H1 (cell line): ENCODE data around the gene C2orf76. TPM values are rescaled to one million over a fixed set of nuclear protein-coding genes. Genes with fewer than 3 reads are reported as not detected.

Experiments
- CTCF ChIA-PET: fragments of 300-600 bp; sonication (Branson Sonifier 250); formaldehyde crosslinking; loops from one replicate; lab custom pipeline; 2021; ENCODE audit not compliant: partially characterized antibody; lab: Charles Lee
- POLR2A ChIA-PET: fragments of 300-600 bp; sonication (Branson Sonifier 250); formaldehyde crosslinking; loops from one replicate; lab custom pipeline; 2021; ENCODE audit warnings: inconsistent platforms; ENCODE audit not compliant: partially characterized antibody; lab: Charles Lee
- DNase-seq, 2 experiments: peaks; one replicate each; pipeline versions ENCODE4 v3.0.0 to v3.0.0-alpha.2; 2010 to 2022; ENCODE audit warnings: low spot score in 2 of 2, low read depth in 1 of 2, mixed read lengths in 1 of 2
- FAIRE-seq: peaks from 2 replicates; lab custom pipeline; 2011; peaks lifted over from hg19 to GRCh38; lab: Jason Lieb, UNC
- H2AFZ ChIP-seq: 2 replicates; pipeline ENCODE4 v1.8.1; 2012; ENCODE audit warnings: low read length, inconsistent platforms
- H2AK5ac ChIP-seq: 2 replicates; pipeline ENCODE4 v1.6.1; 2013; ENCODE audit warnings: low read depth, low read length
- H2BK120ac ChIP-seq: replicated peaks from 2 replicates; pipeline ENCODE3; 2013; ENCODE audit warnings: low read depth, low read length, inconsistent platforms
- H2BK12ac ChIP-seq: 2 replicates; pipeline ENCODE4 v1.6.1; 2013; ENCODE audit warnings: low read depth, low read length
- H2BK15ac ChIP-seq: 2 replicates; pipeline ENCODE4 v1.6.1; 2013; ENCODE audit warnings: low read length
- H2BK20ac ChIP-seq: 2 replicates; pipeline ENCODE4 v1.6.1; 2013; ENCODE audit warnings: low read length
- H2BK5ac ChIP-seq: 2 replicates; pipeline ENCODE4 v1.6.1; 2013; ENCODE audit warnings: low read depth, low read length
- H3K14ac ChIP-seq: 2 replicates; pipeline ENCODE4 v1.6.1; 2013; ENCODE audit warnings: inconsistent platforms; ENCODE audit not compliant: insufficient read length
- H3K18ac ChIP-seq: 2 replicates; pipeline ENCODE4 v1.6.1; 2013; ENCODE audit warnings: low read length; ENCODE audit errors: extremely low read depth
- H3K23ac ChIP-seq: 2 replicates; pipeline ENCODE4 v1.6.1; 2013; ENCODE audit warnings: inconsistent platforms; ENCODE audit not compliant: insufficient read length
- H3K23me2 ChIP-seq: 2 replicates; pipeline ENCODE4 v1.6.1; 2013; ENCODE audit warnings: low read depth, low read length
- H3K27ac ChIP-seq: 2 replicates; pipeline ENCODE4 v1.6.1; 2011; ENCODE audit warnings: low read depth, low read length, inconsistent platforms
- H3K27me3 ChIP-seq, 4 experiments: replicated peaks in 1 of 4; 1 replicate in 1 of 4; 2 replicates in 3 of 4; pipeline versions ENCODE4 v1.6.1 to v1.8.1; 2011 to 2013; ENCODE audit warnings: low read length in 3 of 4, mild to moderate bottlenecking in 3 of 4, inconsistent platforms in 2 of 4, mixed read lengths in 2 of 4, moderate library complexity in 1 of 4; ENCODE audit not compliant: control insufficient read depth in 3 of 4, insufficient read depth in 3 of 4; ENCODE audit errors: extremely low read depth in 1 of 4
- H3K36me3 ChIP-seq, 4 experiments: 2 replicates each; pipeline versions ENCODE4 v1.6.1 to v1.8.1; 2011 to 2013; ENCODE audit warnings: mild to moderate bottlenecking in 4 of 4, low read length in 3 of 4, moderate library complexity in 2 of 4, control low read depth in 1 of 4, inconsistent platforms in 1 of 4; ENCODE audit not compliant: insufficient read depth in 4 of 4, control insufficient read depth in 2 of 4
- H3K4ac ChIP-seq: replicated peaks from 2 replicates; pipeline ENCODE3; 2013; ENCODE audit warnings: low read length, low read depth, mixed read lengths, inconsistent platforms; ENCODE audit not compliant: insufficient read length
- H3K4me1 ChIP-seq, 4 experiments: replicated peaks in 1 of 4; 1 replicate in 1 of 4; 2 replicates in 3 of 4; pipeline versions ENCODE4 v1.6.1 to v1.8.1; 2011 to 2013; ENCODE audit warnings: low read length in 3 of 4, inconsistent platforms in 2 of 4, mixed read lengths in 1 of 4; ENCODE audit not compliant: insufficient read depth in 4 of 4, control insufficient read depth in 3 of 4
- H3K4me2 ChIP-seq, 2 experiments: 2 replicates each; pipeline versions ENCODE4 v1.6.1 to v1.8.1; 2011 to 2013; ENCODE audit warnings: low read depth in 2 of 2, low read length in 2 of 2, control low read depth in 1 of 2, inconsistent platforms in 1 of 2, mild to moderate bottlenecking in 1 of 2; ENCODE audit not compliant: insufficient read depth in 1 of 2
- H3K4me3 ChIP-seq, 4 experiments: fragments of 200-600, 300-600 bp in 1 of 4; sonication (generic), shearing (Covaris generic), sonication (Bioruptor Twin) in 1 of 4; 2 replicates each; pipeline versions ENCODE4 v1.5.1 to v1.8.1; 2011 to 2016; ENCODE audit warnings: low read length in 4 of 4, low read depth in 3 of 4, control low read depth in 2 of 4, inconsistent platforms in 2 of 4, mild to moderate bottlenecking in 2 of 4, mixed read lengths in 1 of 4, moderate library complexity in 1 of 4; ENCODE audit not compliant: insufficient read depth in 2 of 4; ENCODE audit errors: extremely low read depth in 1 of 4
- H3K56ac ChIP-seq: replicated peaks from 2 replicates; pipeline ENCODE3; 2013; ENCODE audit warnings: low read depth, mild to moderate bottlenecking, mixed read lengths, low read length, inconsistent platforms; ENCODE audit not compliant: insufficient read length
- H3K79me1 ChIP-seq: 2 replicates; pipeline ENCODE4 v1.6.1; 2013; ENCODE audit warnings: low read depth, low read length, control low read depth
- H3K79me2 ChIP-seq, 2 experiments: 2 replicates each; pipeline versions ENCODE4 v1.6.1 to v1.8.1; 2012 to 2013; ENCODE audit warnings: low read length in 2 of 2, mild to moderate bottlenecking in 2 of 2, inconsistent platforms in 1 of 2; ENCODE audit not compliant: insufficient read depth in 2 of 2, control insufficient read depth in 1 of 2
- H3K9ac ChIP-seq, 4 experiments: replicated peaks in 1 of 4; 1 replicate in 1 of 4; 2 replicates in 3 of 4; pipeline versions ENCODE4 v1.6.1 to v1.8.1; 2011 to 2013; ENCODE audit warnings: low read depth in 3 of 4, low read length in 3 of 4, control low read depth in 2 of 4, mild to moderate bottlenecking in 2 of 4, moderate library complexity in 2 of 4, inconsistent platforms in 1 of 4; ENCODE audit errors: extremely low read depth in 1 of 4
- H3K9me3 ChIP-seq, 2 experiments: 2 replicates each; pipeline versions ENCODE4 v1.6.1 to v1.8.1; 2012 to 2013; ENCODE audit warnings: mild to moderate bottlenecking in 2 of 2, moderate library complexity in 2 of 2, control low read depth in 1 of 2, inconsistent platforms in 1 of 2, low read depth in 1 of 2, low read length in 1 of 2, mixed read lengths in 1 of 2; ENCODE audit not compliant: insufficient read depth in 2 of 2
- H4K20me1 ChIP-seq, 2 experiments: replicated peaks in 1 of 2; 2 replicates each; pipeline versions ENCODE3 to v1.8.1; 2011 to 2013; ENCODE audit warnings: inconsistent platforms in 2 of 2, low read length in 2 of 2, mild to moderate bottlenecking in 1 of 2; ENCODE audit not compliant: insufficient read depth in 2 of 2, control insufficient read depth in 1 of 2
- H4K5ac ChIP-seq: 2 replicates; pipeline ENCODE4 v1.6.1; 2013; ENCODE audit warnings: low read length, low read depth, mixed read lengths, inconsistent platforms; ENCODE audit not compliant: insufficient read length
- H4K8ac ChIP-seq: 2 replicates; pipeline ENCODE4 v1.8.0; 2013; ENCODE audit warnings: mild to moderate bottlenecking, moderate library complexity, low read length, inconsistent platforms; ENCODE audit not compliant: insufficient read depth; ENCODE audit errors: extremely low read depth
- H4K91ac ChIP-seq: replicated peaks from 2 replicates; pipeline ENCODE3; 2013; ENCODE audit warnings: low read length, mixed read lengths, inconsistent platforms; ENCODE audit not compliant: insufficient read length
- WGBS, 2 experiments: shearing (Covaris generic) in 1 of 2; methylation state at CpG; one replicate each; pipeline versions ENCODE4 v1.1.6 to v1.1.7; 2013 to 2015; ENCODE audit warnings: low lambda C conversion rate in 2 of 2, mixed read lengths in 2 of 2, inconsistent platforms in 1 of 2, low coverage in 1 of 2, missing lambda C conversion rate in 1 of 2; ENCODE audit not compliant: insufficient replicate concordance in 2 of 2, insufficient coverage in 1 of 2, insufficient read length in 1 of 2; ENCODE audit errors: extremely low coverage in 1 of 2, missing lambda C conversion rate in 1 of 2; 5-methylcytosine and 5-hydroxymethylcytosine counted together
- polyA plus RNA-seq, 7 experiments: library from polyadenylated mRNA; depleted of rRNA in 3 of 7; stranded (reverse) in 5 of 7; unstranded in 2 of 7; fragments of >200 nt in 5 of 7; fragments of 200-250 nt in 2 of 7; gene quantifications; 1 replicate in 5 of 7; 2 replicates in 1 of 7; 4 replicates in 1 of 7; pipeline versions ENCODE4 v1.2.1 to v1.2.3, GENCODE V29; 2011 to 2013; ENCODE audit warnings: missing spikeins in 2 of 7, mixed read lengths in 2 of 7
- total RNA-seq: library from RNA; stranded (reverse); fragmentation: NEBNext Ultra II Directional; extraction: Animal tissue kit (Norgen Biotek cat#: 25700); gene quantifications from 2 replicates; pipeline ENCODE4 v1.2.1, GENCODE V29; 2021

C2orf76 gene
- total and polyA plus RNA-seq, 2 of the 8 experiments (the other 6 are each of a cell fraction or from before 2014, with no cell fraction given): 4.4 to 5.0 TPM

- no peak overlapping the region for H3K27ac ChIP-seq
- no peak overlapping the region for H4K5ac ChIP-seq
- DNase-seq: no peak
- POLR2A ChIA-PET: interaction anchor here (0.7 to 1.6 kb wide), 3 partner anchors 27 to 67 kb away, joined by 3 to 4 read pairs (median 3); no protein-coding TSS in a partner anchor
- CTCF ChIA-PET: interaction anchor here (0.5 to 21.3 kb wide), 24 partner anchors 9 to 885 kb away, joined by 3 to 411 read pairs (median 4); no protein-coding TSS in a partner anchor
- H2BK20ac ChIP-seq: no peak overlapping the region
- no peaks in the 10 kb centered on the region for H3K9me3 ChIP-seq
- no peak overlapping the region for H3K4ac ChIP-seq
- H4K20me1 ChIP-seq: no peaks in the 10 kb centered on the region
- H2BK120ac ChIP-seq: no peak overlapping the region
- H3K4me2 ChIP-seq: no peak overlapping the region
- no peak overlapping the region for H2BK15ac ChIP-seq
- no peak for FAIRE-seq
- no peak overlapping the region for H3K56ac ChIP-seq
- H4K91ac ChIP-seq: no peak overlapping the region
- H3K36me3 ChIP-seq: no peaks in the 10 kb centered on the region
- H2BK12ac ChIP-seq: no peak overlapping the region
- H3K23ac ChIP-seq: no peak overlapping the region
- no peak overlapping the region for H3K18ac ChIP-seq
- no peaks in the 10 kb centered on the region for H3K79me2 ChIP-seq
- no peak overlapping the region for H3K14ac ChIP-seq
- no peaks in the 10 kb centered on the region for H3K23me2 ChIP-seq
- no peak overlapping the region for H4K8ac ChIP-seq
- no peak overlapping the region for H2BK5ac ChIP-seq
- no peak overlapping the region for H3K4me3 ChIP-seq
- no peaks in the 10 kb centered on the region for H3K4me1 ChIP-seq
- H2AFZ ChIP-seq: peak overlapping the region; percentile 91; the same call in 1 of the 2 replicates
- no peak overlapping the region for H2AK5ac ChIP-seq
- no peaks in the 10 kb centered on the region for H3K79me1 ChIP-seq
- 76% methylated on average over 5 of the region's 5 CpGs; no CpG with 5 or more reads in 1 of the 2 experiments for WGBS, 2 experiments
- no peak overlapping the region for H3K9ac ChIP-seq
- H3K27me3 ChIP-seq: no peaks in the 10 kb centered on the region
These were observed 41.6 kb upstream of the C2orf76 start for GRCh38 chr2:119408221-119408619.
